ENCODE data around the gene LSAMP. TPM values are rescaled to one million over a fixed set of nuclear protein-coding genes. Genes with fewer than 3 reads are reported as not detected.

The LSAMP gene
- total and polyA plus RNA-seq, 2 of the 8 experiments (the other 6 are each of a cell fraction or from before 2014, with no cell fraction given): 1.8 to 5.7 TPM

DNA sequence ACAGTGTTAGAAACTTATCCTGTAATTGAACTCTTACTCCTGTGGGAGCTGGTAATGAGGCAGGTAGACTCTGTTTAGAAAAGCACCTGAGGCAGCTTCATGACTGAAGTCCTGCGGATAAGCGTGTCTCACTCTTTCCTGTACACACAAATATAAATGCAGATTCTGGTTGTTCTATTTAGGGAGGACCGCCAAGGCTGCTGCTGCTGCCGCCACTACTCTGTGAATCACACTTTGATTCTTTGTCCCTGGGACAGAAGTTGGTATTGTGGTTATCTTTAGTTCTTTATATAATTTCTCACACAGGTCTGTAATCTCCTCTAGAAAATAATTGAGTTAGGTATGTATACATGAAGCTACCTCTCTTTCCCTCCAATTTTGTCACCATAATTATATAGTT lies 3.6 kb downstream of the LSAMP start (continued):
- TF ChIP-seq RFX5 (IDR thresholded peaks at IDR 0.05; ENCODE audit: borderline replicate concordance, low read depth, low read length) (no peak), ASH2L (IDR thresholded peaks at IDR 0.05; ENCODE audit: low read length) (no peak), GABPA (IDR thresholded peaks at IDR 0.05; ENCODE audit: borderline replicate concordance, insufficient read depth, low read length) (no peak), EGR1 (IDR thresholded peaks at IDR 0.05; ENCODE audit: borderline replicate concordance, low read depth, low read length) (no peak), NRF1 (IDR thresholded peaks at IDR 0.05; ENCODE audit: low read depth, low read length) (no peak), SAP30 (IDR thresholded peaks at IDR 0.05; ENCODE audit: insufficient read depth, insufficient replicate concordance, low read length) (no peak)
- TF ChIP-seq, protein P1, sequence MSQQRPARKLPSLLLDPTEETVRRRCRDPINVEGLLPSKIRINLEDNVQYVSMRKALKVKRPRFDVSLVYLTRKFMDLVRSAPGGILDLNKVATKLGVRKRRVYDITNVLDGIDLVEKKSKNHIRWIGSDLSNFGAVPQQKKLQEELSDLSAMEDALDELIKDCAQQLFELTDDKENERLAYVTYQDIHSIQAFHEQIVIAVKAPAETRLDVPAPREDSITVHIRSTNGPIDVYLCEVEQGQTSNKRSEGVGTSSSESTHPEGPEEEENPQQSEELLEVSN (IDR thresholded peaks at IDR 0.05): no peak

Data from H1 (cell line).